HCT116 (cell line): ENCODE data around the gene IFNGR2.

Experiments
- CEBPB ChIP-seq: IDR thresholded peaks from 2 replicates; pipeline ENCODE4 v1.6.1; 2012; ENCODE audit warnings: low read depth
- EZH2 ChIP-seq: fragments of 200-600 bp; sonication (generic); IDR thresholded peaks from 2 replicates; pipeline ENCODE4 v1.6.1; 2017; ENCODE audit warnings: antibody characterized with exemption, mixed run types
- POLR2AphosphoS5 ChIP-seq: IDR thresholded peaks from 2 replicates; pipeline ENCODE4 v1.6.1; 2011; ENCODE audit warnings: mild to moderate bottlenecking, low read depth, low read length, moderate library complexity
- RAD21 ChIP-seq: IDR thresholded peaks from 2 replicates; pipeline ENCODE4 v1.6.1; 2012; ENCODE audit warnings: low read depth, mild to moderate bottlenecking
- TF ChIP-seq, protein P1 (sequence below), 3 experiments: fragments of 200-600 bp in 1 of 3; sonication (generic) in 1 of 3; IDR thresholded peaks in 2 of 3; conservative IDR thresholded peaks in 1 of 3; 2 replicates each; pipeline ENCODE4 v1.5.1; 2012 to 2017; ENCODE audit warnings: low read depth in 2 of 3, low read length in 2 of 3, antibody characterized with exemption in 1 of 3, borderline replicate concordance in 1 of 3, control low read depth in 1 of 3, mild to moderate bottlenecking in 1 of 3, mixed read lengths in 1 of 3, mixed run types in 1 of 3, moderate library complexity in 1 of 3; ENCODE audit not compliant: insufficient read depth in 1 of 3

DNA sequence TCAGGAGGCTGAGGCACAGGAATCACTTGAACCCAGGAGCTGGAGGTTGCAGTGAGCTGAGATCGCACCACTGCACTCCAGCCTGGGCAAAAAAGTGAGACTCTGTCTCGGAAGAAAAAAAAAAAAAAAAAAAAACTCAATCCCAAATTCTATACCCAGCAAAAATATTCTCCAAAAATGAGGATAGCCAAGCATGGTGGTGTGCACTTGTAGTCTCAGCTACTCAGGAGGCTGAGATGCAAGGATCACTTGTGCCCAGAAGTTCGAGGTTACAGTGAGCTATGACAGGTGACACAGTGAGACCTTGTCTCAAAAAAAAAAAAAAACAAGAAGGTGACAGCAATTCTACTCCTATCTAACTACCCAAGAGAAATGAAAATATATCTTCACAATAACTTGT is 70.1 kb downstream of the IFNGR2 start:
- TF ChIP-seq, protein P1, sequence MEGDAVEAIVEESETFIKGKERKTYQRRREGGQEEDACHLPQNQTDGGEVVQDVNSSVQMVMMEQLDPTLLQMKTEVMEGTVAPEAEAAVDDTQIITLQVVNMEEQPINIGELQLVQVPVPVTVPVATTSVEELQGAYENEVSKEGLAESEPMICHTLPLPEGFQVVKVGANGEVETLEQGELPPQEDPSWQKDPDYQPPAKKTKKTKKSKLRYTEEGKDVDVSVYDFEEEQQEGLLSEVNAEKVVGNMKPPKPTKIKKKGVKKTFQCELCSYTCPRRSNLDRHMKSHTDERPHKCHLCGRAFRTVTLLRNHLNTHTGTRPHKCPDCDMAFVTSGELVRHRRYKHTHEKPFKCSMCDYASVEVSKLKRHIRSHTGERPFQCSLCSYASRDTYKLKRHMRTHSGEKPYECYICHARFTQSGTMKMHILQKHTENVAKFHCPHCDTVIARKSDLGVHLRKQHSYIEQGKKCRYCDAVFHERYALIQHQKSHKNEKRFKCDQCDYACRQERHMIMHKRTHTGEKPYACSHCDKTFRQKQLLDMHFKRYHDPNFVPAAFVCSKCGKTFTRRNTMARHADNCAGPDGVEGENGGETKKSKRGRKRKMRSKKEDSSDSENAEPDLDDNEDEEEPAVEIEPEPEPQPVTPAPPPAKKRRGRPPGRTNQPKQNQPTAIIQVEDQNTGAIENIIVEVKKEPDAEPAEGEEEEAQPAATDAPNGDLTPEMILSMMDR (IDR thresholded peaks at IDR 0.05 in 2 of 3, conservative IDR thresholded peaks at IDR 0.05 in 1 of 3; ENCODE audit: borderline replicate concordance in 1 of 3, insufficient read depth in 1 of 3, low read depth in 2 of 3, low read length in 2 of 3), result no peak
- TF ChIP-seq EZH2, result no peak
- no peak for TF ChIP-seq POLR2AphosphoS5
- no peak for TF ChIP-seq RAD21
- TF ChIP-seq CEBPB, result no peak
